Vagina (tissue), 2 donors: Measurements from ENCODE around the gene HSF2BP.

Experiments used
- POLR2A ChIP-seq, 2 donors: fragments of 450-650 bp; IDR thresholded peaks; one replicate each; pipeline ENCODE4 v1.6.1; 2017; ENCODE audit warnings: antibody characterized with exemption in 2 of 2, mild to moderate bottlenecking in 2 of 2, moderate library complexity in 2 of 2
- POLR2AphosphoS5 ChIP-seq, 2 donors: sonication (generic); formaldehyde crosslinking; IDR thresholded peaks; one replicate each; pipeline ENCODE4 v1.9.0; 2017; ENCODE audit warnings: antibody characterized with exemption in 2 of 2, mild to moderate bottlenecking in 2 of 2, low read depth in 1 of 2; ENCODE audit not compliant: insufficient read depth in 1 of 2
- TF ChIP-seq, protein P1 (sequence below), 3 experiments: fragments of 450-650 bp in 2 of 3; fragments of 200-600 bp in 1 of 3; sonication (generic) in 1 of 3; IDR thresholded peaks; one replicate each; pipeline ENCODE4 v1.5.1; 2017 to 2019; ENCODE audit warnings: antibody characterized with exemption in 3 of 3, mild to moderate bottlenecking in 2 of 3, moderate library complexity in 2 of 3

- TF ChIP-seq, protein P1, sequence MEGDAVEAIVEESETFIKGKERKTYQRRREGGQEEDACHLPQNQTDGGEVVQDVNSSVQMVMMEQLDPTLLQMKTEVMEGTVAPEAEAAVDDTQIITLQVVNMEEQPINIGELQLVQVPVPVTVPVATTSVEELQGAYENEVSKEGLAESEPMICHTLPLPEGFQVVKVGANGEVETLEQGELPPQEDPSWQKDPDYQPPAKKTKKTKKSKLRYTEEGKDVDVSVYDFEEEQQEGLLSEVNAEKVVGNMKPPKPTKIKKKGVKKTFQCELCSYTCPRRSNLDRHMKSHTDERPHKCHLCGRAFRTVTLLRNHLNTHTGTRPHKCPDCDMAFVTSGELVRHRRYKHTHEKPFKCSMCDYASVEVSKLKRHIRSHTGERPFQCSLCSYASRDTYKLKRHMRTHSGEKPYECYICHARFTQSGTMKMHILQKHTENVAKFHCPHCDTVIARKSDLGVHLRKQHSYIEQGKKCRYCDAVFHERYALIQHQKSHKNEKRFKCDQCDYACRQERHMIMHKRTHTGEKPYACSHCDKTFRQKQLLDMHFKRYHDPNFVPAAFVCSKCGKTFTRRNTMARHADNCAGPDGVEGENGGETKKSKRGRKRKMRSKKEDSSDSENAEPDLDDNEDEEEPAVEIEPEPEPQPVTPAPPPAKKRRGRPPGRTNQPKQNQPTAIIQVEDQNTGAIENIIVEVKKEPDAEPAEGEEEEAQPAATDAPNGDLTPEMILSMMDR (IDR thresholded peaks at IDR 0.05) = no peak
- TF ChIP-seq POLR2A (IDR thresholded peaks at IDR 0.05) (no peak), POLR2AphosphoS5 (IDR thresholded peaks at IDR 0.05; ENCODE audit: insufficient read depth in 1 of 2, low read depth in 1 of 2) (no peak)
Measured at GRCh38 chr21:43591571-43591970, 67.7 kb downstream of the HSF2BP start.
